Karpas-422 (cell line): Measurements from ENCODE around the gene PLXND1. TPM values are rescaled to one million over a fixed set of nuclear protein-coding genes. Genes with fewer than 3 reads are reported as not detected.
A peak's percentile ranks its signal among the peaks of the same experiment; 100 is the strongest.

Experiments
- DNase-seq: peaks from one replicate; pipeline ENCODE4 v3.0.0-alpha.2; 2015
- H2AFZ ChIP-seq: fragments of 200-600 bp; sonication (generic); 2 replicates; pipeline ENCODE4 v1.6.1; 2014; ENCODE audit warnings: antibody characterized with exemption, low read length, mixed read lengths
- H3K27ac ChIP-seq: fragments of 200-600 bp; sonication (generic); 2 replicates; pipeline ENCODE4 v1.5.1; 2014; ENCODE audit warnings: mild to moderate bottlenecking, low read length, moderate library complexity
- H3K27me3 ChIP-seq: fragments of 200-600 bp; sonication (generic); 2 replicates; pipeline ENCODE4 v1.6.1; 2014; ENCODE audit warnings: low read length, mixed read lengths
- H3K36me3 ChIP-seq: fragments of 200-600 bp; sonication (generic); 2 replicates; pipeline ENCODE4 v1.6.1; 2014; ENCODE audit warnings: low read length, mixed read lengths; ENCODE audit not compliant: insufficient read depth
- H3K4me1 ChIP-seq: fragments of 200-600 bp; sonication (generic); 2 replicates; pipeline ENCODE4 v1.6.1; 2014; ENCODE audit warnings: mild to moderate bottlenecking, low read length, mixed read lengths
- H3K4me2 ChIP-seq: fragments of 200-600 bp; sonication (generic); 2 replicates; pipeline ENCODE4 v1.6.1; 2014; ENCODE audit warnings: low read length, low read depth, mild to moderate bottlenecking; ENCODE audit not compliant: poor library complexity, severe bottlenecking
- H3K4me3 ChIP-seq: fragments of 200-600 bp; sonication (generic); 2 replicates; pipeline ENCODE4 v1.5.1; 2014; ENCODE audit warnings: mild to moderate bottlenecking, antibody characterized with exemption, low read length, mixed read lengths
- H3K79me2 ChIP-seq: fragments of 200-600 bp; sonication (generic); 2 replicates; pipeline ENCODE4 v1.6.1; 2014; ENCODE audit warnings: mild to moderate bottlenecking, low read length, mixed read lengths
- H3K9ac ChIP-seq: fragments of 200-600 bp; sonication (generic); 2 replicates; pipeline ENCODE4 v1.6.0; 2014; ENCODE audit warnings: low read length
- H3K9me2 ChIP-seq: fragments of 200-600 bp; sonication (generic), shearing (Covaris generic); replicated peaks from 2 replicates; pipeline ENCODE4 v1.6.0; 2014; ENCODE audit warnings: mild to moderate bottlenecking, low read length, moderate library complexity; ENCODE audit not compliant: insufficient read depth
- H3K9me3 ChIP-seq: fragments of 300-700, 200-600 bp; sonication (generic); 2 replicates; pipeline ENCODE4 v1.6.1; 2014; ENCODE audit warnings: low read length, mixed read lengths
- H4K20me1 ChIP-seq: fragments of 200-600 bp; sonication (generic); 2 replicates; pipeline ENCODE4 v1.6.1; 2014; ENCODE audit warnings: mild to moderate bottlenecking, antibody characterized with exemption, low read length, low read depth; ENCODE audit not compliant: insufficient read depth
- total RNA-seq: library from RNA; depleted of rRNA; stranded (reverse); fragments of >200 nt; shearing (Covaris generic); gene quantifications from 2 replicates; pipeline ENCODE4 v1.2.3, GENCODE V29; 2014; ENCODE audit warnings: low replicate concordance

PLXND1 gene
- total RNA-seq, 1 experiment from 2014 or later = 0.52 TPM

DNA sequence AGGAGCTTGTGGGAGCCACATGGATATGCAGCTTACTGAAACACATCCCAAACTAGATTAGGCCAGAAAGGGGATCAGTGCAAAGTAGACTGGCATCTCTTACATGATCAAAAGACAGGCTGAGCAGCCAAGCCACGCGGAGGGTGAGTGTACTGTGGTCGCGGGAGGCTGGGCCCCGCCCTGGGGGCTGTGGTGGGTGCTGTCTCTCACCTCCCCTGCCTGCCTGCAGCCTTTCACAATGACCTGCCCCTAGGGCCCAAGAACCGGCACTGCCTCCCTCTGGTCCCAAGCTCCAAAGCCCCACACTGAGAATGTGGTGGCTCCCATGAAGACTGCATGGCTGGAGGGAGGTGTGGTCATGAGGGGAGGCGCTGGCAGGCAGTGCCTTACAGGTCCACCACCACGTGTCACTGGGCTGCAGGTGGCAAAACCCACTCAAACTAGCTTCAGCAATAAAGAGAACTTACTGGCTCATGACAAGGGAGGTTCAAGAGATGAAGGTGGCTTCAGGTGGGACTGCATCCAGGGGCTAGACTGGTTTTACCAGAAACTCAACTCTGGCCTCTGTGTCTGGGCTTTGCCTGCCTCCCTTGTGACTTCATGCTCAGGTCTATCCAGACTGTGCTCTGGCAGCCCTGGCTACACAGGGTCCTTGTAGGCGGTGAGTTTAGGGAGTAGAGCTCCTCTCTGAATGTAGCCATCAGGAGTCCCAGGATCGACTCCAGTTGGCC lies 27.4 kb upstream of the PLXND1 start:
- no peak for DNase-seq
- no peaks in the 10 kb centered on the region for H3K9me2 ChIP-seq
- no peaks in the 10 kb centered on the region for H3K27me3 ChIP-seq
- no peak overlapping the region for H2AFZ ChIP-seq
- no peak overlapping the region for H3K4me3 ChIP-seq
- no peak overlapping the region for H3K4me2 ChIP-seq
- H3K79me2 ChIP-seq = no peaks in the 10 kb centered on the region
- no peaks in the 10 kb centered on the region for H4K20me1 ChIP-seq
- no peaks in the 10 kb centered on the region for H3K9me3 ChIP-seq
- peaks cover 6% of the 10 kb centered on the region for H3K4me1 ChIP-seq
- no peaks in the 10 kb centered on the region for H3K36me3 ChIP-seq
- H3K27ac ChIP-seq = no peak overlapping the region
- H3K9ac ChIP-seq = no peak overlapping the region

GRCh38 chr3:129632977-129633376 lies 26.5 kb upstream of the PLXND1 start:
- no peaks in the 10 kb centered on the region for H4K20me1 ChIP-seq
- H3K27ac ChIP-seq = no peak overlapping the region
- DNase-seq = no peak
- no peak overlapping the region for H3K4me3 ChIP-seq
- no peaks in the 10 kb centered on the region for H3K79me2 ChIP-seq
- no peak overlapping the region for H3K9ac ChIP-seq
- H2AFZ ChIP-seq = no peak overlapping the region
- H3K9me2 ChIP-seq = no peaks in the 10 kb centered on the region
- H3K27me3 ChIP-seq = no peaks in the 10 kb centered on the region
- H3K9me3 ChIP-seq = no peaks in the 10 kb centered on the region
- peaks cover 4% of the 10 kb centered on the region for H3K4me1 ChIP-seq
- H3K4me2 ChIP-seq = no peak overlapping the region
- H3K36me3 ChIP-seq = no peaks in the 10 kb centered on the region

DNA sequence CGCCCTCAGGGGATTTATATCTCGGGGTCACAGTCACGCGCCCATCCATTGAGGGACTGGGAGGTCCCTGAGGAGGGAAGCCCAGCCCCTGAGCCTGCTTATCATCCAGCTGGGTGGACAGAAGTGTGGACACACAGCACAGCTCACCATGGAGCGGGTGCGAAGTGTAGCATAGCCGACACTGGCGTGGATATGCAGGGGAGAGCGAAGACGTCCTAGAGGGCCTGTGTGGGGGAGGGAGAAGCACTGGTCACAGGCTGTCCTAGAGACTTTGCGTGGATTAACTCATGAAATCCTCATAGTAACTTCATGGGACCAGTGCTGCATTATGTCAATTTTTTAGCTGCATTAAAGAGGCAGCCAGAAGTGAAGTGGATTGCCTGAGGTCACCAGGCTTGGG lies 26.1 kb upstream of the PLXND1 start:
- no peaks in the 10 kb centered on the region for H4K20me1 ChIP-seq
- no peak overlapping the region for H3K4me2 ChIP-seq
- H3K4me3 ChIP-seq = no peak overlapping the region
- H3K9ac ChIP-seq = no peak overlapping the region
- DNase-seq = no peak
- H3K79me2 ChIP-seq = no peaks in the 10 kb centered on the region
- no peaks in the 10 kb centered on the region for H3K9me3 ChIP-seq
- no peaks in the 10 kb centered on the region for H3K9me2 ChIP-seq
- H3K36me3 ChIP-seq = no peaks in the 10 kb centered on the region
- no peak overlapping the region for H2AFZ ChIP-seq
- H3K27ac ChIP-seq = no peak overlapping the region
- peaks cover 4% of the 10 kb centered on the region for H3K4me1 ChIP-seq
- no peaks in the 10 kb centered on the region for H3K27me3 ChIP-seq

GRCh38 chr3:129632056-129632455 lies 25.6 kb upstream of the PLXND1 start:
- peaks cover 4% of the 10 kb centered on the region for H3K4me1 ChIP-seq
- no peaks in the 10 kb centered on the region for H3K9me2 ChIP-seq
- no peaks in the 10 kb centered on the region for H3K27me3 ChIP-seq
- H3K4me3 ChIP-seq = no peak overlapping the region
- no peak overlapping the region for H2AFZ ChIP-seq
- no peaks in the 10 kb centered on the region for H3K9me3 ChIP-seq
- H3K9ac ChIP-seq = no peak overlapping the region
- no peaks in the 10 kb centered on the region for H3K36me3 ChIP-seq
- H3K27ac ChIP-seq = no peak overlapping the region
- no peak overlapping the region for H3K4me2 ChIP-seq
- DNase-seq = no peak
- no peaks in the 10 kb centered on the region for H4K20me1 ChIP-seq
- H3K79me2 ChIP-seq = no peaks in the 10 kb centered on the region

GRCh38 chr3:129629011-129629410 lies 22.5 kb upstream of the PLXND1 start:
- H3K9me2 ChIP-seq = no peaks in the 10 kb centered on the region
- no peak overlapping the region for H3K9ac ChIP-seq
- H3K27me3 ChIP-seq = no peaks in the 10 kb centered on the region
- no peaks in the 10 kb centered on the region for H3K36me3 ChIP-seq
- no peaks in the 10 kb centered on the region for H3K9me3 ChIP-seq
- no peak overlapping the region for H3K27ac ChIP-seq
- no peak for DNase-seq
- no peaks in the 10 kb centered on the region for H4K20me1 ChIP-seq
- no peak overlapping the region for H3K4me3 ChIP-seq
- H3K4me2 ChIP-seq = no peak overlapping the region
- no peak overlapping the region for H2AFZ ChIP-seq
- H3K79me2 ChIP-seq = no peaks in the 10 kb centered on the region
- H3K4me1 ChIP-seq = peaks cover 11% of the 10 kb centered on the region

GRCh38 chr3:129628169-129628522 lies 21.7 kb upstream of the PLXND1 start:
- H3K27me3 ChIP-seq = no peaks in the 10 kb centered on the region
- peak overlapping the region; percentile 82 for H3K9ac ChIP-seq
- H2AFZ ChIP-seq = no peak overlapping the region
- no peaks in the 10 kb centered on the region for H3K9me2 ChIP-seq
- H3K4me1 ChIP-seq = peaks cover 11% of the 10 kb centered on the region
- H3K79me2 ChIP-seq = no peaks in the 10 kb centered on the region
- H4K20me1 ChIP-seq = no peaks in the 10 kb centered on the region
- no peaks in the 10 kb centered on the region for H3K36me3 ChIP-seq
- peak overlapping the region; percentile 89 for H3K4me2 ChIP-seq
- H3K9me3 ChIP-seq = no peaks in the 10 kb centered on the region
- DNase-seq = no peak
- no peak overlapping the region; the same call in 1 of the 2 replicates for H3K27ac ChIP-seq
- H3K4me3 ChIP-seq = peak overlapping the region; percentile 85; the same call in 1 of the 2 replicates

GRCh38 chr3:129627350-129628168 lies 21.1 kb upstream of the PLXND1 start:
- Histone ChIP-seq H4K20me1 (no peaks in the 10 kb centered on the region), H3K4me2 (peak overlapping the region; percentile 89), H3K36me3 (no peaks in the 10 kb centered on the region), H3K9me3 (no peaks in the 10 kb centered on the region), H2AFZ (peak overlapping the region; percentile 69), H3K27ac (peak overlapping the region; percentile 54), H3K27me3 (no peaks in the 10 kb centered on the region), H3K4me3 (peak overlapping the region; percentile 85), H3K4me1 (peaks cover 11% of the 10 kb centered on the region), H3K79me2 (no peaks in the 10 kb centered on the region), H3K9me2 (no peaks in the 10 kb centered on the region), H3K9ac (peak overlapping the region; percentile 82)
- DNase-seq = peak; percentile 93

GRCh38 chr3:129626744-129627349 lies 20.4 kb upstream of the PLXND1 start:
- H3K79me2 ChIP-seq = no peaks in the 10 kb centered on the region
- no peaks in the 10 kb centered on the region for H3K36me3 ChIP-seq
- peak overlapping the region; percentile 85 for H3K4me3 ChIP-seq
- H2AFZ ChIP-seq = peak overlapping the region; percentile 65; the same call in 1 of the 2 replicates
- peaks cover 11% of the 10 kb centered on the region for H3K4me1 ChIP-seq
- no peaks in the 10 kb centered on the region for H3K9me2 ChIP-seq
- no peaks in the 10 kb centered on the region for H4K20me1 ChIP-seq
- peak overlapping the region; percentile 54 for H3K27ac ChIP-seq
- peak; percentile 94 for DNase-seq
- peak overlapping the region; percentile 82 for H3K9ac ChIP-seq
- no peaks in the 10 kb centered on the region for H3K27me3 ChIP-seq
- peak overlapping the region; percentile 89 for H3K4me2 ChIP-seq
- no peaks in the 10 kb centered on the region for H3K9me3 ChIP-seq
